ENCODE results near the gene SPATA33.
A peak's percentile ranks its signal among the peaks of the same experiment; 100 is the strongest.

DNA sequence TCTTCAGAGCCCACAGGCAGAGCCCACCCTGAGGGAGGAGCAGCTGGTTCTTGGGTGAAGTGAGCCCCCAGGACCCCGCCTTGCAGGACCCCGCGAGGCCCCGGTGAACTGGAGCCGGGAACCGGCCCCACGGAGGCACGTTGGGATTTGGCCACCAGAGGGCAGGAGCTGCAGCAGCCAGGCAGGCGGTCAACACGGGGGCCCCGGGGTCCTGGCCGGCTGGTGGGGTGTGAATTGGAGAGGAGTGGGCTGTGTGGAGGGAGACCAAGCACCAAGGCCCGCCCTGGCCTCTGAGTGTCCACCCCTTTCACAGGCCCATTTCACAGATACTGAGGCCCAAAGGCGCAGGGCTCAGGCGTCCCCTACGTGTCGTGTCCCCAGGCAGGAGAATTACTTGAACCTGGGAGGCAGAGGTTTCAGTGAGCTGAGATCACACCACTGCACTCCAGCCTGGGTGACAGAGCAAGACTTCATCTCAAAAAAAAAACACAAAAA lies 42.0 kb upstream of the SPATA33 start:
- TF ChIP-seq, protein P1, sequence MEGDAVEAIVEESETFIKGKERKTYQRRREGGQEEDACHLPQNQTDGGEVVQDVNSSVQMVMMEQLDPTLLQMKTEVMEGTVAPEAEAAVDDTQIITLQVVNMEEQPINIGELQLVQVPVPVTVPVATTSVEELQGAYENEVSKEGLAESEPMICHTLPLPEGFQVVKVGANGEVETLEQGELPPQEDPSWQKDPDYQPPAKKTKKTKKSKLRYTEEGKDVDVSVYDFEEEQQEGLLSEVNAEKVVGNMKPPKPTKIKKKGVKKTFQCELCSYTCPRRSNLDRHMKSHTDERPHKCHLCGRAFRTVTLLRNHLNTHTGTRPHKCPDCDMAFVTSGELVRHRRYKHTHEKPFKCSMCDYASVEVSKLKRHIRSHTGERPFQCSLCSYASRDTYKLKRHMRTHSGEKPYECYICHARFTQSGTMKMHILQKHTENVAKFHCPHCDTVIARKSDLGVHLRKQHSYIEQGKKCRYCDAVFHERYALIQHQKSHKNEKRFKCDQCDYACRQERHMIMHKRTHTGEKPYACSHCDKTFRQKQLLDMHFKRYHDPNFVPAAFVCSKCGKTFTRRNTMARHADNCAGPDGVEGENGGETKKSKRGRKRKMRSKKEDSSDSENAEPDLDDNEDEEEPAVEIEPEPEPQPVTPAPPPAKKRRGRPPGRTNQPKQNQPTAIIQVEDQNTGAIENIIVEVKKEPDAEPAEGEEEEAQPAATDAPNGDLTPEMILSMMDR (IDR thresholded peaks at IDR 0.05), result peak in 1 of 4 experiments; percentile 35
- TF ChIP-seq POLR2A (IDR thresholded peaks at IDR 0.05), result no peak
